NCI-H82 (cell line): ENCODE measurements around the gene CAB39.

Experiments
- DNase-seq: peaks from one replicate; lab custom pipeline; 2025; lab: John Stamatoyannopoulos, UW

CAB39 gene

DNA sequence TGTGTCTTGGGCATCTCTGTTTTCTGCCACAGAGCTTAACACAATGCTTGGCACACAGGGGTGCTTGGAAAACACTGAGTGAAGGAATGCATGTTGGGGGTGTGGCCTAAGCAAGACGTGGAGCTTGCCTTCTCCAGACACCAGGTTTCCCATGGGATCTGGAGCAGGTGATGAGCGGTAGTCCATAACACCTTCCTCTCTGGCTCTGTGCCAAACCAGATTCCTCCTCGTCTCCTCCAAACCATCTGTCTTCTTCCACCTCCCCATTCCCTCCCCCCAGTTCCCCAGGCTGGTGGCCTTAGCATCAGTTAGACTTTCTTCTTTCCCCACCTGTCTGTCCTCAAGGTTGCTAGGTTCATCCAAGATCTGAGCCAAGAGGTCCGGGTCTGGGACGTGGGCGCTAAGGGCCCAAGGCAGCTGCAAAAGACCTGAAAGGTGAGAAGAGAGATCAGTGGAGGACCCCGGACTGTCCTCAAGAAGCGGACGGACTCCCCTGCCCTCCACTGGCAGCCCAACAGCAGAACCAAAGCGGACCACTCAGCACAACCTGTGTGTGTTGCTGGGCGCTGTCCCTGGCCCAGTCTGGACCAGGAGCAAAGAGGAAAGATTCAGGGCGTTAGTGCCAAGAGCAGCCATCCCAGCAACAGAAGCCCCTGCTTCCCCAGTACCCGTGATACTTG, 150.9 kb downstream of the CAB39 start:
- peak; percentile 93 for DNase-seq

- no peak for DNase-seq
Measured at GRCh38 chr2:230864122-230864604, 151.5 kb downstream of the CAB39 start.

DNA sequence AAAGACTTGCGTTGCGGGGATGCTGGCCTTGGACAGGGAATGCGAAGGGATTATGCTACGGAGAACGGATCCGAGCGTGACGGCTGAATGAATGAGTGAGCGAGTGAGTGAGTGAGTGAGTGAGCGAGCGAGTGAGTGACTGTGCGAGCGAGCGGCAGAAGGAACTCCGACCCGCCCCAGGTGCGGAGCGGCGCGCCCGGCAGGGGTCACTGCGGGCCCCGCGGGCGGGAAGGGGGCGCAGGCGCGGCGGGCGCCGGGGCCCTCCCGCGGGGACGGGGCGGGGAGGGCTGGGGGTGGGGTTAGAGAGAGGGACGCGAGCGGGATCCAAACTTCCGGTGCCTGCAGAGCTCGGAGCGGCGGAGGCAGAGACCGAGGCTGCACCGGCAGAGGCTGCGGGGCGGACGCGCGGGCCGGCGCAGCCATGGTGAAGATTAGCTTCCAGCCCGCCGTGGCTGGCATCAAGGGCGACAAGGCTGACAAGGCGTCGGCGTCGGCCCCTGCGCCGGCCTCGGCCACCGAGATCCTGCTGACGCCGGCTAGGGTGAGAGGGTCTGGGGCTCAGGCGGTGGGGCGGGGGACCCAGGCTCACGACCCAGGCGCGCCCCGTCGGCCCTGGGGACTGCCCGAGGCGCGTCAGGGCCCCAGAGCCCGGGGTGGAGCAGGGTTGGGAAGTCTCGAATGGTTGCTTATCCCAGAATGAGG, 152.1 kb downstream of the CAB39 start, which contains the start of gene ITM2C:
Gene ITM2C (plus strand): TSS at position 338 of the 702 bp plus-strand sequence. CDS start 84 bp downstream, at position 422.
- peak; percentile 89 for DNase-seq

GRCh38 chr2:230865307-230865765, 152.7 kb downstream of the CAB39 start:
- peak; percentile 62 for DNase-seq

- peak; percentile 63 for DNase-seq
Measured at GRCh38 chr2:230865766-230866755, 153.4 kb downstream of the CAB39 start.

- peak; percentile 62 for DNase-seq
Measured at GRCh38 chr2:230866756-230867523, 154.3 kb downstream of the CAB39 start.

GRCh38 chr2:230868161-230868946, 155.7 kb downstream of the CAB39 start:
- peak; percentile 57 for DNase-seq

- peak; percentile 64 for DNase-seq
Measured at GRCh38 chr2:230868947-230869913, 156.6 kb downstream of the CAB39 start.

DNA sequence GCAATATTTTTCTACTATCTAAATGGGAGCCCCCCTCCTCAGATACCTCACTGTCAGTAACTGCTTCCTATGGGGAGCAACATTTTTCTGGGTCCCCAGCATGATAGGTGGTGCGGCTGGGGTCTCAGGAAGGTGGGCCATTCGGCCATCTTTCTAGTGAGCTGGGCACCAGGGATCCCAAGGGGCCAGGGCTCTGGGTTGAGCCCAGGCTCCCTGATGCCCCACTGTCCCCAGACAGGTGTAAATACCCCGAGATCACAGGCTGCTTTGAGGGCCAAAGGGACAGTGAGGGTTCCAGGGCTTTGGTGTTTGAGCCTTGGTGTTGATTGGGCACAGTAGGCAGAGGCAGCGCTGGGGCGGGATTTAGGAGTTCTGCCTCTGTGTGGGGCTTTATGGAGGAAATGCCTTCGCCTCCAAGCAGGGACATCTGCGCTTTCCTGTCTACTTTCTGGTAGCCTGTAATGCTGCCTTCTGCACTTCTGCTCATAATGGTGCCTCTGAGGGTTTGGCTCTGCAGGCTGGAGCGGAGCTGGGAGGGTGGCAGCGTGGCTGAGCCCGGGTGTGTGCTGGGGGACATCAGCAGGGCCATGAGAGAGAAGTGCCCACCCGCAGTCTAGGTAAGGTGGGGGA, 157.4 kb downstream of the CAB39 start:
- DNase-seq, result peak; percentile 46
